Liver (tissue), 9 donors: Measurements from ENCODE around the gene OLA1. TPM values are rescaled to one million over a fixed set of nuclear protein-coding genes. Genes with fewer than 3 reads are reported as not detected.

Source experiments
- DNase-seq: peaks from one replicate; pipeline ENCODE4 v3.0.0-alpha.2; 2017; ENCODE audit warnings: low spot score
- H3K27ac ChIP-seq, 2 donors: one replicate each; pipeline ENCODE4 v1.7.0; 2013; ENCODE audit warnings: inconsistent platforms in 2 of 2, low read length in 2 of 2, control low read depth in 1 of 2, low read depth in 1 of 2, mild to moderate bottlenecking in 1 of 2
- H3K27me3 ChIP-seq, 4 donors: one replicate each; pipeline versions ENCODE4 v1.6.1 to v1.7.0; 2013; ENCODE audit warnings: low read length in 3 of 4, inconsistent platforms in 1 of 4, mild to moderate bottlenecking in 1 of 4, moderate library complexity in 1 of 4; ENCODE audit not compliant: control insufficient read depth in 4 of 4, insufficient read depth in 4 of 4
- H3K36me3 ChIP-seq, 4 donors: one replicate each; pipeline versions ENCODE4 v1.6.1 to v1.7.0; 2013; ENCODE audit warnings: low read length in 3 of 4, mild to moderate bottlenecking in 3 of 4, low read depth in 1 of 4, moderate library complexity in 1 of 4; ENCODE audit not compliant: control insufficient read depth in 4 of 4, insufficient read depth in 3 of 4
- H3K4me1 ChIP-seq, 4 donors: one replicate each; pipeline versions ENCODE4 v1.6.1 to v1.7.0; 2013; ENCODE audit warnings: low read length in 3 of 4, mild to moderate bottlenecking in 3 of 4, moderate library complexity in 1 of 4; ENCODE audit not compliant: control insufficient read depth in 4 of 4, insufficient read depth in 4 of 4
- H3K4me3 ChIP-seq, 3 donors: one replicate each; pipeline versions ENCODE4 v1.6.1 to v1.7.0; 2013; ENCODE audit warnings: low read length in 3 of 3, control low read depth in 1 of 3, low read depth in 1 of 3, mild to moderate bottlenecking in 1 of 3
- H3K9ac ChIP-seq, 2 donors: one replicate each; pipeline ENCODE4 v1.7.0; 2013; ENCODE audit warnings: low read length in 2 of 2, mild to moderate bottlenecking in 2 of 2, moderate library complexity in 2 of 2, control low read depth in 1 of 2, low read depth in 1 of 2
- H3K9me3 ChIP-seq, 4 donors: one replicate each; pipeline versions ENCODE4 v1.6.1 to v1.7.0; 2013; ENCODE audit warnings: low read length in 3 of 4; ENCODE audit not compliant: control insufficient read depth in 4 of 4
- CTCF ChIP-seq: fragments of 150-350 bp; IDR thresholded peaks from 2 replicates; pipeline ENCODE4 v1.5.1; 2017; ENCODE audit warnings: improper control_type of control experiment, low read depth, low read length; ENCODE audit not compliant: missing input control
- EGR1 ChIP-seq, 2 donors: IDR thresholded peaks; 2 replicates each; pipeline ENCODE4 v1.6.1; 2016 to 2018; ENCODE audit warnings: antibody characterized with exemption in 2 of 2, low read depth in 2 of 2
- FOXA1 ChIP-seq: IDR thresholded peaks from 2 replicates; pipeline ENCODE4 v1.6.1; 2016; ENCODE audit warnings: antibody characterized with exemption
- FOXA2 ChIP-seq: IDR thresholded peaks from 2 replicates; pipeline ENCODE4 v1.6.1; 2016; ENCODE audit warnings: antibody characterized with exemption
- GABPA ChIP-seq, 2 donors: IDR thresholded peaks in 1 of 2; conservative IDR thresholded peaks in 1 of 2; 2 replicates each; pipeline ENCODE4 v1.6.1; 2016; ENCODE audit warnings: antibody characterized with exemption in 2 of 2, mild to moderate bottlenecking in 1 of 2, moderate library complexity in 1 of 2
- HNF4A ChIP-seq, 2 donors: conservative IDR thresholded peaks; 2 replicates each; pipeline ENCODE4 v1.6.1; 2016; ENCODE audit warnings: antibody characterized with exemption in 2 of 2, mild to moderate bottlenecking in 2 of 2
- HNF4G ChIP-seq: IDR thresholded peaks from 2 replicates; pipeline ENCODE4 v1.6.1; 2016; ENCODE audit warnings: antibody characterized with exemption
- JUND ChIP-seq, 2 donors: IDR thresholded peaks; 2 replicates each; pipeline ENCODE4 v1.6.1; 2016; ENCODE audit warnings: antibody characterized with exemption in 2 of 2
- MAX ChIP-seq: IDR thresholded peaks from 2 replicates; pipeline ENCODE4 v1.6.1; 2016; ENCODE audit warnings: antibody characterized with exemption
- NR2F2 ChIP-seq: IDR thresholded peaks from 2 replicates; pipeline ENCODE4 v1.6.1; 2016; ENCODE audit warnings: antibody characterized with exemption
- RAD21 ChIP-seq, 2 donors: IDR thresholded peaks; 2 replicates each; pipeline ENCODE4 v1.6.1; 2016; ENCODE audit warnings: antibody characterized with exemption in 2 of 2, mild to moderate bottlenecking in 2 of 2
- REST ChIP-seq: IDR thresholded peaks from 2 replicates; pipeline ENCODE4 v1.6.1; 2016; ENCODE audit warnings: antibody characterized with exemption, mild to moderate bottlenecking
- RXRA ChIP-seq, 2 donors: IDR thresholded peaks; 2 replicates each; pipeline ENCODE4 v1.6.1; 2017 to 2018; ENCODE audit warnings: antibody characterized with exemption in 2 of 2, mild to moderate bottlenecking in 1 of 2
- SP1 ChIP-seq: IDR thresholded peaks from 2 replicates; pipeline ENCODE4 v1.6.1; 2018; ENCODE audit warnings: antibody characterized with exemption, mild to moderate bottlenecking
- TAF1 ChIP-seq: conservative IDR thresholded peaks from 2 replicates; pipeline ENCODE4 v1.6.1; 2016; ENCODE audit warnings: antibody characterized with exemption, mild to moderate bottlenecking
- YY1 ChIP-seq: IDR thresholded peaks from 2 replicates; pipeline ENCODE4 v1.6.1; 2016; ENCODE audit warnings: antibody characterized with exemption, mild to moderate bottlenecking
- WGBS: extraction: QIAGEN DNeasy Blood & Tissue Kit; methylation state at CpG from one replicate; pipeline ENCODE4 v1.1.7; 2013; 5-methylcytosine and 5-hydroxymethylcytosine counted together
- polyA plus RNA-seq, 2 donors: library from polyadenylated mRNA; stranded (reverse) in 1 of 2; unstranded in 1 of 2; fragments of 200-250 nt in 1 of 2; fragments of >200 nt in 1 of 2; fragmentation: Nextera tagmentation in 1 of 2; extraction: Ambion mirVana in 1 of 2; gene quantifications; one replicate each; pipeline versions ENCODE4 v1.2.1 to v1.2.3, GENCODE V29; 2013 to 2015
- total RNA-seq, 2 donors: library from RNA; depleted of rRNA; stranded (reverse); fragments of >200 nt; gene quantifications; one replicate each; pipeline ENCODE4 v1.2.3, GENCODE V29; 2014
- donor health status: healthy.
- donor health status: healthy.
- donor health status: healthy.
- donor health status: healthy.
- donor health status: healthy.

OLA1 gene
- total and polyA plus RNA-seq, 4 donors: 23.4 to 38.1 (median 32.3) TPM

- H3K9me3 ChIP-seq: no peaks in the 10 kb centered on the region
- no peak overlapping the region for H3K27ac ChIP-seq
- no peak overlapping the region for H3K4me3 ChIP-seq
- no peak for DNase-seq
- no peaks in the 10 kb centered on the region for H3K36me3 ChIP-seq
- peak; percentile 27 for TF ChIP-seq CTCF
- peak; percentile 18 to 63 for TF ChIP-seq RAD21 (IDR thresholded peaks at IDR 0.05)
- no peak for TF ChIP-seq NR2F2
- WGBS: 68% methylated on average over 4 of the region's 4 CpGs
- no peak overlapping the region for H3K9ac ChIP-seq
- H3K4me1 ChIP-seq: no peaks in the 10 kb centered on the region
- H3K27me3 ChIP-seq: no peaks in the 10 kb centered on the region
Measured at GRCh38 chr2:174138161-174138560, 110.2 kb downstream of the OLA1 start.

- Histone ChIP-seq H3K4me1 (no peaks in the 10 kb centered on the region), H3K36me3 (no peaks in the 10 kb centered on the region), H3K4me3 (no peak overlapping the region), H3K9ac (no peak overlapping the region), H3K9me3 (no peaks in the 10 kb centered on the region), H3K27me3 (no peaks in the 10 kb centered on the region), H3K27ac (no peak overlapping the region)
- TF ChIP-seq GABPA (IDR thresholded peaks at IDR 0.05 in 1 of 2, conservative IDR thresholded peaks at IDR 0.05 in 1 of 2): no peak
- no peak for TF ChIP-seq TAF1
- TF ChIP-seq YY1: no peak
- TF ChIP-seq FOXA2: no peak
- no peak for TF ChIP-seq EGR1 (IDR thresholded peaks at IDR 0.05; ENCODE audit: low read depth in 2 of 2)
- no peak for TF ChIP-seq NR2F2
- no peak for TF ChIP-seq MAX
- WGBS: 97% methylated on average over 3 of the region's 3 CpGs
- DNase-seq: no peak
Measured at GRCh38 chr2:174135981-174136380, 112.4 kb downstream of the OLA1 start.

- Histone ChIP-seq H3K27me3 (no peaks in the 10 kb centered on the region), H3K27ac (no peak overlapping the region), H3K4me1 (no peaks in the 10 kb centered on the region), H3K4me3 (no peak overlapping the region), H3K36me3 (peaks cover 0 to 2% (median 0%) of the 10 kb centered on the region in 4 donors), H3K9ac (no peak overlapping the region), H3K9me3 (no peaks in the 10 kb centered on the region)
- DNase-seq: no peak
- WGBS: 96% methylated on average over 4 of the region's 4 CpGs
- TF ChIP-seq FOXA1: no peak
Measured at GRCh38 chr2:174125090-174125489, 123.2 kb downstream of the OLA1 start.

- DNase-seq: no peak
- H3K4me1 ChIP-seq: no peaks in the 10 kb centered on the region
- 88% methylated on average over 5 of the region's 5 CpGs for WGBS
- TF ChIP-seq TAF1 (no peak), YY1 (no peak), HNF4A (conservative IDR thresholded peaks at IDR 0.05) (no peak), JUND (IDR thresholded peaks at IDR 0.05) (no peak), HNF4G (no peak), CTCF (no peak), FOXA2 (no peak), REST (no peak), NR2F2 (no peak), EGR1 (IDR thresholded peaks at IDR 0.05; ENCODE audit: low read depth in 2 of 2) (no peak), FOXA1 (no peak), RAD21 (IDR thresholded peaks at IDR 0.05) (no peak), RXRA (IDR thresholded peaks at IDR 0.05) (no peak), SP1 (no peak)
Measured at GRCh38 chr2:174124181-174124580, 124.2 kb downstream of the OLA1 start.

More at GRCh38 chr2:174124181-174124580, 124.2 kb downstream of the OLA1 start:
- H3K27me3 ChIP-seq: no peaks in the 10 kb centered on the region
- no peak overlapping the region for H3K27ac ChIP-seq
- H3K36me3 ChIP-seq: peaks cover 0 to 2% (median 0%) of the 10 kb centered on the region in 4 donors
- H3K9me3 ChIP-seq: no peaks in the 10 kb centered on the region
- H3K9ac ChIP-seq: no peak overlapping the region
- H3K4me3 ChIP-seq: no peak overlapping the region
